ENCODE data around the gene INO80E. TPM values are rescaled to one million over a fixed set of nuclear protein-coding genes. Genes with fewer than 3 reads are reported as not detected.

Gene INO80E
- total RNA-seq, 2 donors from 2014 or later = 46.9 to 80.2 TPM

- intact Hi-C loops (cut with DNase I) = no loop called here
- H3K27ac ChIP-seq = no peak overlapping the region
- H3K4me1 ChIP-seq = peaks cover 17% of the 10 kb centered on the region
Observed at GRCh38 chr16:29977063-29977825, 18.8 kb upstream of the INO80E start.

GRCh38 chr16:29978081-29978480, 18.0 kb upstream of the INO80E start:
- TF ChIP-seq CTCF (IDR thresholded peaks at IDR 0.05) = no peak
- Histone ChIP-seq H3K36me3 (peaks cover 14% of the 10 kb centered on the region), H3K4me1 (peaks cover 17% of the 10 kb centered on the region), H3K27me3 (no peaks in the 10 kb centered on the region), H3K9me3 (no peaks in the 10 kb centered on the region), H3K4me3 (no peak overlapping the region), H3K9ac (ENCODE audit: low read depth in 2 of 2, low read length in 2 of 2) (no peak overlapping the region), H3K27ac (no peak overlapping the region)
- no peak for DNase-seq
- intact Hi-C loops (cut with DNase I) = no loop called here

More at GRCh38 chr16:29977063-29977825, 18.8 kb upstream of the INO80E start:
- H3K36me3 ChIP-seq = peaks cover 14% of the 10 kb centered on the region
- no peak overlapping the region for H3K4me3 ChIP-seq
- no peaks in the 10 kb centered on the region for H3K27me3 ChIP-seq
- no peak overlapping the region for H3K9ac ChIP-seq (ENCODE audit: low read depth in 2 of 2, low read length in 2 of 2)
- no peak for DNase-seq
- no peaks in the 10 kb centered on the region for H3K9me3 ChIP-seq
- TF ChIP-seq CTCF (IDR thresholded peaks at IDR 0.05) = no peak

- H3K27me3 ChIP-seq = no peaks in the 10 kb centered on the region
Observed at GRCh38 chr16:29978564-29979270, 17.3 kb upstream of the INO80E start.

GRCh38 chr16:29982560-29983419, 13.3 kb upstream of the INO80E start:
- H3K36me3 ChIP-seq = peaks cover 22% of the 10 kb centered on the region
- intact Hi-C loops (cut with DNase I) = no loop called here
- H3K27ac ChIP-seq = no peak overlapping the region
- H3K27me3 ChIP-seq = no peaks in the 10 kb centered on the region
- DNase-seq = no peak
- no peak for TF ChIP-seq CTCF (IDR thresholded peaks at IDR 0.05)
- no peak overlapping the region for H3K4me3 ChIP-seq
- no peak overlapping the region for H3K9ac ChIP-seq (ENCODE audit: low read depth in 2 of 2, low read length in 2 of 2)
- H3K4me1 ChIP-seq = no peaks in the 10 kb centered on the region
- no peaks in the 10 kb centered on the region for H3K9me3 ChIP-seq

More at GRCh38 chr16:29978564-29979270, 17.3 kb upstream of the INO80E start:
- H3K4me3 ChIP-seq = no peak overlapping the region
- DNase-seq = no peak
- H3K36me3 ChIP-seq = peaks cover 14% of the 10 kb centered on the region
- intact Hi-C loops (cut with DNase I) = no loop called here
- no peak overlapping the region for H3K27ac ChIP-seq
- no peaks in the 10 kb centered on the region for H3K9me3 ChIP-seq
- no peak for TF ChIP-seq CTCF (IDR thresholded peaks at IDR 0.05)
- H3K4me1 ChIP-seq = peaks cover 17% of the 10 kb centered on the region
- no peak overlapping the region for H3K9ac ChIP-seq (ENCODE audit: low read depth in 2 of 2, low read length in 2 of 2)

- DNase-seq = no peak
- Histone ChIP-seq H3K27me3 (no peaks in the 10 kb centered on the region), H3K27ac (no peak overlapping the region), H3K9ac (ENCODE audit: low read depth in 2 of 2, low read length in 2 of 2) (no peak overlapping the region), H3K9me3 (no peaks in the 10 kb centered on the region), H3K36me3 (peaks cover 20% of the 10 kb centered on the region), H3K4me3 (no peak overlapping the region), H3K4me1 (no peaks in the 10 kb centered on the region)
- intact Hi-C loops (cut with DNase I) = no loop called here
- TF ChIP-seq CTCF (IDR thresholded peaks at IDR 0.05) = no peak
Observed at GRCh38 chr16:29983420-29984136, 12.5 kb upstream of the INO80E start.
